ENCODE data around the gene LRPPRC. TPM values are rescaled to one million over a fixed set of nuclear protein-coding genes. Genes with fewer than 3 reads are reported as not detected.

LRPPRC gene
- total RNA-seq, 1 experiment from 2014 or later = 253 TPM

- CTCF ChIA-PET = interaction anchor here (0.8 kb wide), 1 partner anchor 10 kb away, joined by 3 read pairs; no protein-coding TSS in a partner anchor
- Mint-ChIP-seq H3K9me3 (no peaks in the 10 kb centered on the region), H3K27me3 (ENCODE audit: low read depth) (no peaks in the 10 kb centered on the region), H3K4me3 (no peak overlapping the region), H3K36me3 (peaks cover 44% of the 10 kb centered on the region), H3K4me1 (peaks cover 56% of the 10 kb centered on the region), H3K27ac (no peak overlapping the region)
- POLR2A ChIA-PET = interaction anchor here (1.3 kb wide), 1 partner anchor 9 kb away, joined by 3 read pairs; no protein-coding TSS in a partner anchor
- DNase-seq (ENCODE audit: low spot score) = no peak
- no peak for ATAC-seq
- TF ChIP-seq ZBTB21 (CRISPR knock-in tag; IDR thresholded peaks at IDR 0.05; ENCODE audit: borderline replicate concordance) (no peak), E2F5 (CRISPR knock-in tag; IDR thresholded peaks at IDR 0.05) (no peak), ZNF138 (CRISPR knock-in tag; conservative IDR thresholded peaks at IDR 0.05) (no peak), SMAD3 (CRISPR knock-in tag; IDR thresholded peaks at IDR 0.05; ENCODE audit: borderline replicate concordance) (no peak), PRRX2 (CRISPR knock-in tag; IDR thresholded peaks at IDR 0.05) (no peak), NR2C2 (CRISPR knock-in tag; IDR thresholded peaks at IDR 0.05) (no peak)
Observed at GRCh38 chr2:43941359-43941758, 54.4 kb downstream of the LRPPRC start.

GRCh38 chr2:43939695-43940256, 56.0 kb downstream of the LRPPRC start:
- peaks cover 41% of the 10 kb centered on the region for H3K4me1 Mint-ChIP-seq
- TF ChIP-seq PRDM15 (CRISPR knock-in tag; IDR thresholded peaks at IDR 0.05) (no peak), ATF1 (CRISPR knock-in tag; IDR thresholded peaks at IDR 0.05) (no peak), RORB (CRISPR knock-in tag; IDR thresholded peaks at IDR 0.05) (no peak), JAZF1 (CRISPR knock-in tag; IDR thresholded peaks at IDR 0.05) (no peak), CBFB (CRISPR knock-in tag; IDR thresholded peaks at IDR 0.05; ENCODE audit: low read depth) (no peak), ZNF317 (CRISPR knock-in tag; IDR thresholded peaks at IDR 0.05; ENCODE audit: borderline replicate concordance, low read depth) (no peak), AR (CRISPR knock-in tag; IDR thresholded peaks at IDR 0.05) (no peak)
- TF ChIP-seq, protein P1, sequence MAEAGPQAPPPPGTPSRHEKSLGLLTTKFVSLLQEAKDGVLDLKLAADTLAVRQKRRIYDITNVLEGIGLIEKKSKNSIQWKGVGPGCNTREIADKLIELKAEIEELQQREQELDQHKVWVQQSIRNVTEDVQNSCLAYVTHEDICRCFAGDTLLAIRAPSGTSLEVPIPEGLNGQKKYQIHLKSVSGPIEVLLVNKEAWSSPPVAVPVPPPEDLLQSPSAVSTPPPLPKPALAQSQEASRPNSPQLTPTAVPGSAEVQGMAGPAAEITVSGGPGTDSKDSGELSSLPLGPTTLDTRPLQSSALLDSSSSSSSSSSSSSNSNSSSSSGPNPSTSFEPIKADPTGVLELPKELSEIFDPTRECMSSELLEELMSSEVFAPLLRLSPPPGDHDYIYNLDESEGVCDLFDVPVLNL (CRISPR knock-in tag; IDR thresholded peaks at IDR 0.05; ENCODE audit: borderline replicate concordance, low read depth) = no peak
- TF ChIP-seq, protein P2, sequence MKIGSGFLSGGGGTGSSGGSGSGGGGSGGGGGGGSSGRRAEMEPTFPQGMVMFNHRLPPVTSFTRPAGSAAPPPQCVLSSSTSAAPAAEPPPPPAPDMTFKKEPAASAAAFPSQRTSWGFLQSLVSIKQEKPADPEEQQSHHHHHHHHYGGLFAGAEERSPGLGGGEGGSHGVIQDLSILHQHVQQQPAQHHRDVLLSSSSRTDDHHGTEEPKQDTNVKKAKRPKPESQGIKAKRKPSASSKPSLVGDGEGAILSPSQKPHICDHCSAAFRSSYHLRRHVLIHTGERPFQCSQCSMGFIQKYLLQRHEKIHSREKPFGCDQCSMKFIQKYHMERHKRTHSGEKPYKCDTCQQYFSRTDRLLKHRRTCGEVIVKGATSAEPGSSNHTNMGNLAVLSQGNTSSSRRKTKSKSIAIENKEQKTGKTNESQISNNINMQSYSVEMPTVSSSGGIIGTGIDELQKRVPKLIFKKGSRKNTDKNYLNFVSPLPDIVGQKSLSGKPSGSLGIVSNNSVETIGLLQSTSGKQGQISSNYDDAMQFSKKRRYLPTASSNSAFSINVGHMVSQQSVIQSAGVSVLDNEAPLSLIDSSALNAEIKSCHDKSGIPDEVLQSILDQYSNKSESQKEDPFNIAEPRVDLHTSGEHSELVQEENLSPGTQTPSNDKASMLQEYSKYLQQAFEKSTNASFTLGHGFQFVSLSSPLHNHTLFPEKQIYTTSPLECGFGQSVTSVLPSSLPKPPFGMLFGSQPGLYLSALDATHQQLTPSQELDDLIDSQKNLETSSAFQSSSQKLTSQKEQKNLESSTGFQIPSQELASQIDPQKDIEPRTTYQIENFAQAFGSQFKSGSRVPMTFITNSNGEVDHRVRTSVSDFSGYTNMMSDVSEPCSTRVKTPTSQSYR (CRISPR knock-in tag; IDR thresholded peaks at IDR 0.05) = no peak
- POLR2A ChIA-PET = no interaction called here
- H3K36me3 Mint-ChIP-seq = peaks cover 29% of the 10 kb centered on the region
- CTCF ChIA-PET = interaction anchor here (1.7 kb wide), 1 partner anchor 62 kb away, joined by 4 read pairs; no protein-coding TSS in a partner anchor
- no peak overlapping the region for H3K4me3 Mint-ChIP-seq
- ATAC-seq (no peak), DNase-seq (ENCODE audit: low spot score) (no peak)
- H3K9me3 Mint-ChIP-seq = no peaks in the 10 kb centered on the region
- H3K27me3 Mint-ChIP-seq (ENCODE audit: low read depth) = no peaks in the 10 kb centered on the region
- H3K27ac Mint-ChIP-seq = peak overlapping the region; percentile 44; the same call in 1 of the 2 replicates
